Naive thymus-derived CD4-positive, alpha-beta T cell (primary cell): ENCODE measurements around the gene CPT1A. TPM values are rescaled to one million over a fixed set of nuclear protein-coding genes. Genes with fewer than 3 reads are reported as not detected.
A peak's percentile ranks its signal among the peaks of the same experiment; 100 is the strongest.

ENCODE experiments used
- ATAC-seq: fragments of 150-1000 bp; cut with Tn5 transposase; 2 replicates; pipeline ENCODE4 v1.10.0; 2021; ENCODE audit warnings: mild to moderate bottlenecking, moderate library complexity
- CTCF ChIA-PET: fragments of 350-600 bp; sonication (Branson Sonifier 250); formaldehyde crosslinking; loops from one replicate; lab custom pipeline; 2021; ENCODE audit warnings: antibody characterized with exemption; lab: Charles Lee
- POLR2A ChIA-PET: fragments of 350-600 bp; sonication (Branson Sonifier 250); formaldehyde crosslinking; loops from one replicate; lab custom pipeline; 2021; ENCODE audit warnings: antibody characterized with exemption, inconsistent platforms; lab: Charles Lee
- DNase-seq, 9 donors: peaks; one replicate each; pipeline versions ENCODE4 v3.0.0 to v3.0.0-alpha.2; 2020 to 2022; ENCODE audit warnings: mixed read lengths in 1 of 9
- H3K27ac ChIP-seq: one replicate; pipeline ENCODE4 v1.7.0; 2013; ENCODE audit warnings: mild to moderate bottlenecking, low read depth, low read length, moderate library complexity
- H3K27me3 ChIP-seq, 2 donors: one replicate each; pipeline ENCODE4 v1.7.0; 2013; ENCODE audit warnings: low read length in 2 of 2, mild to moderate bottlenecking in 2 of 2, moderate library complexity in 2 of 2; ENCODE audit not compliant: control insufficient read depth in 2 of 2, insufficient read depth in 2 of 2
- H3K36me3 ChIP-seq, 3 experiments: 1 replicate in 2 of 3; 2 replicates in 1 of 3; pipeline ENCODE4 v1.7.0; 2013; ENCODE audit warnings: low read length in 3 of 3, mild to moderate bottlenecking in 3 of 3, moderate library complexity in 1 of 3; ENCODE audit not compliant: insufficient read depth in 3 of 3, control insufficient read depth in 2 of 3
- H3K4me1 ChIP-seq, 2 donors: one replicate each; pipeline ENCODE4 v1.7.0; 2013; ENCODE audit warnings: low read length in 2 of 2, mild to moderate bottlenecking in 2 of 2, moderate library complexity in 1 of 2; ENCODE audit not compliant: control insufficient read depth in 2 of 2, insufficient read depth in 2 of 2
- H3K4me3 ChIP-seq: 2 replicates; pipeline ENCODE4 v1.7.0; 2013; ENCODE audit warnings: mild to moderate bottlenecking, low read length
- H3K9me3 ChIP-seq, 3 experiments: 1 replicate in 2 of 3; 2 replicates in 1 of 3; pipeline ENCODE4 v1.7.0; 2013; ENCODE audit warnings: low read length in 3 of 3; ENCODE audit not compliant: control insufficient read depth in 2 of 3
- H3K27ac Mint-ChIP-seq, 9 donors: one replicate each; pipeline ENCODE4 v1.8.0; 2020 to 2022; ENCODE audit warnings: mixed read lengths in 9 of 9, mild to moderate bottlenecking in 8 of 9, moderate library complexity in 5 of 9, inconsistent platforms in 2 of 9
- H3K27me3 Mint-ChIP-seq, 5 donors: one replicate each; pipeline ENCODE4 v1.8.0; 2021 to 2022; ENCODE audit warnings: mixed read lengths in 5 of 5, mild to moderate bottlenecking in 1 of 5
- H3K36me3 Mint-ChIP-seq, 5 donors: one replicate each; pipeline ENCODE4 v1.8.0; 2020 to 2022; ENCODE audit warnings: mixed read lengths in 5 of 5, mild to moderate bottlenecking in 3 of 5, inconsistent platforms in 1 of 5
- H3K4me1 Mint-ChIP-seq, 7 donors: one replicate each; pipeline ENCODE4 v1.8.0; 2020 to 2022; ENCODE audit warnings: mixed read lengths in 7 of 7, mild to moderate bottlenecking in 3 of 7, inconsistent platforms in 1 of 7
- H3K4me3 Mint-ChIP-seq, 10 donors: one replicate each; pipeline ENCODE4 v1.8.0; 2020 to 2022; ENCODE audit warnings: mild to moderate bottlenecking in 10 of 10, mixed read lengths in 10 of 10, moderate library complexity in 6 of 10, inconsistent platforms in 2 of 10
- H3K9me3 Mint-ChIP-seq, 11 donors: one replicate each; pipeline ENCODE4 v1.8.0; 2020 to 2022; ENCODE audit warnings: mixed read lengths in 11 of 11, mild to moderate bottlenecking in 4 of 11, inconsistent platforms in 1 of 11, moderate library complexity in 1 of 11
- intact Hi-C, 2 donors: fragments of 100-400 bp; cut with micrococcal nuclease; formaldehyde crosslinking; loops; one replicate each; pipeline ENCODE4 v1.15.1; 2023
- polyA plus RNA-seq, 2 donors: library from polyadenylated mRNA; unstranded; fragments of 300-500 nt; fragmentation: Illumina TruSeq; gene quantifications; one replicate each; pipeline ENCODE4 v1.2.3, GENCODE V29; 2021
- total RNA-seq, 6 experiments: library from RNA in 5 of 6; stranded (reverse) in 5 of 6; gene quantifications; 1 replicate in 5 of 6; 2 replicates in 1 of 6; pipeline ENCODE4 v1.2.3 and lab custom pipeline; 2021 to 2026

CPT1A gene
- total and polyA plus RNA-seq, 7 experiments from 2014 or later = 2.3 to 52.7 (median 20.0) TPM

DNA sequence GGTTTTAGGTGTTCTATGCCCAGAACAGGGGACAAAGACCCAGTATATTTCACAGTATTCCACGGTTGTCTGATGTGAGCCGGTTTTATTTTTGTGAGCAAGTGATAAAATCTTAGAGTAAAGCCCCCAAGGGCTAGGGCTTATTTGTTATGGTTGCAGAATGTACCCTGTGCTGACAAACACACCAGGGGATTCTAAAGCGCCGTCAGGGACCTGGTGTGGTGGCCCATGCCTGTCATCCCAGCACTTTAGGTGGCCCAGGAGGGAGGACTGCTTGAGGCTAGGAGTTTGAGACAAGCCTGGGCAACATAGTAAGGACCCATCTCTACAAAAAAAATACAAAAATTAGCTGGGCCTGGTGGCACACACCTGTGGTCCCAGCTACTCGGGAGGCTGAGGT, 39.1 kb upstream of the CPT1A start:
- no peak overlapping the region for H3K4me3 Mint-ChIP-seq
- H3K27ac ChIP-seq = no peak overlapping the region
- ATAC-seq (no peak), DNase-seq (no peak)
- POLR2A ChIA-PET = interaction anchor here (1.8 kb wide), 1 partner anchor 11 kb away, joined by 4 read pairs; no protein-coding TSS in a partner anchor
- H3K9me3 ChIP-seq = no peaks in the 10 kb centered on the region
- H3K36me3 ChIP-seq = no peaks in the 10 kb centered on the region
- CTCF ChIA-PET = interaction anchor here (0.7 kb wide), 1 partner anchor 55 kb away, joined by 3 read pairs; no protein-coding TSS in a partner anchor
- H3K4me1 ChIP-seq = no peaks in the 10 kb centered on the region
- no peaks in the 10 kb centered on the region for H3K27me3 ChIP-seq
- intact Hi-C loops = loop anchor here in 1 of 2 donors (5.0 kb wide), 1 partner anchor 614 kb away; no protein-coding TSS in a partner anchor
- H3K9me3 Mint-ChIP-seq = no peaks in the 10 kb centered on the region
- peaks cover 0 to 14% (median 4%) of the 10 kb centered on the region in 5 donors for H3K36me3 Mint-ChIP-seq
- H3K4me3 ChIP-seq = no peak overlapping the region
- no peaks in the 10 kb centered on the region for H3K4me1 Mint-ChIP-seq
- H3K27ac Mint-ChIP-seq = no peak overlapping the region
- no peaks in the 10 kb centered on the region for H3K27me3 Mint-ChIP-seq

DNA sequence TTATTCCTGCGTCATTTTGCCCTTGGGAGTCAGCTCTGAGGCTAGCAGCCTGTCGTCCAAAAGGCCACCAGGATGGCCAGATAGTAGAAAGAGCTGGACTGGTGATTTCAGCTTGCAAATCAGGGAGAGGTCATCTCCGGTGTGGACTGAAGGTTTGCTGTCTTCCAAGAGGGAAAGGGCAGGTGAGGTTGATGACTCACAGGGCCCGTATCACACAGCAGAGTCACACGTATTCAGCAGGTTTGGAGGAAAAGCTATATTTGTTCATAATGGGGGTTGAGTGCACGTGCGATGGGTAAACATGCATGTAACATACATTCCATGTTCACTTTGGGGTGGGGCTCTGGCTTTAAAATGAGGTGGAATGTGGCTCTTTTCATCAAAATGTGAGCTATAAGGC, 36.3 kb upstream of the CPT1A start:
- no peak overlapping the region for H3K4me3 ChIP-seq
- H3K36me3 ChIP-seq = no peaks in the 10 kb centered on the region
- H3K4me1 Mint-ChIP-seq = no peaks in the 10 kb centered on the region
- H3K27ac ChIP-seq = no peak overlapping the region
- ChIA-PET POLR2A (no interaction called here), CTCF (no interaction called here)
- ATAC-seq (no peak), DNase-seq (no peak)
- no peak overlapping the region for H3K4me3 Mint-ChIP-seq
- H3K4me1 ChIP-seq = no peaks in the 10 kb centered on the region
- H3K27me3 Mint-ChIP-seq = peaks cover 0 to 4% (median 0%) of the 10 kb centered on the region in 5 donors
- no peak overlapping the region for H3K27ac Mint-ChIP-seq
- H3K9me3 Mint-ChIP-seq = no peaks in the 10 kb centered on the region
- no peaks in the 10 kb centered on the region for H3K27me3 ChIP-seq
- intact Hi-C loops = no loop called here
- H3K9me3 ChIP-seq = no peaks in the 10 kb centered on the region
- H3K36me3 Mint-ChIP-seq = peaks cover 0 to 12% (median 3%) of the 10 kb centered on the region in 5 donors

DNA sequence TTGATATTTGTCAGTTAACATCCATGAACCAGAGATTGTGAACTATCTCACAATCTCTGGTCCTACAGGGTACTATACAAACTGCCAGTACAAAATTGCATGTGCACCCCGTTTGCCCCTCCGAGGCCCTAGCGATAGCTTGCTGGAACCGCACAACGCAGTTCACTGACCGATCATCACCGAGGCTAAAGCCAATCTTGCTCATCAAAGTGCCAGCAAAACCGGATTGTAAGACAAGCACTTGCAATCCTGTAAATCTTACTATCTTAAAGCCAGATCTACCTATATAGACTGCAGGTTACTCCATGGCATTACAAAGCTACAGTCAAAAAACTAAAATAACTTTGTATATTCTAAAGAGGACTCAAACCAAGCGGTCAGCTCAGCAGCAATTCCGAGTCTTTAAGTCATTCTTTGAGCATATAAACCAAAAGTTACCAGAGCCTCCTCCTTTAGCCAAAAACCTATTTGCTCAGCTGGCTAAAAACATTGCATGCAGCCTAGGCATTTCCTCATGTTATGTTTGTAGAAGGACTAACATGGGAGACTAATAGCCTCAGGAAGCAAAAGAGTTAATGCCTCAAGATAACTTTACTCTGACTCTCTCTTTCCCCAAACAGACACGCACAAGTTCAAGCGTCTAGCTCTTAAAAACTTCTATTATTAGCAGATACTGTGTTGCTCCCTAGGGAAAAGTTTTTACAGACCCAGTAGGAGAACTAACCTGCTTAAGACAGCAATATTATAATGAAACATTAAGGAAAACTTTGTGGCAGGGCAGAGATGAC, 30.7 kb upstream of the CPT1A start:
- H3K36me3 Mint-ChIP-seq = peaks cover 0 to 6% (median 0%) of the 10 kb centered on the region in 5 donors

DNA sequence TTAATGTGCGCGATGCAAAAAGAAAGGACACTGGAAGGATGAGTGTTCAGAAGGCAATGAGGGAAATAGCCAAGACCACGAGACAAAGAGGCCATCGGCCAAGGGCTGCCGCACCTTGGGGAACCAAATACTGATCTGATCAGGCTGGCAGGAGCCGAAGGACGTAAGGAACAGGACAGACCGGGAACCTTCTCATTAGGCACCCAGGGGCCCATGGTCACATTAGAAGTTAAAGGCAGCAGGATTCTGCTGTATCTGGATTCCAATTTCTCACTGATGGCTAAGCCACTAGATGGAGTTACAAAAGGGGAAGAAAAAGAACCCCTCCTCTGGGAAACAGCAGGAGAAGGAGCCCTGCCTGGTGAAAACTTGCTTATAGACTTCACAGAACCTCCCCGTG, 28.8 kb upstream of the CPT1A start:
- ATAC-seq (no peak), DNase-seq (no peak)
- H3K36me3 ChIP-seq = no peaks in the 10 kb centered on the region
- no peaks in the 10 kb centered on the region for H3K4me1 ChIP-seq
- no peaks in the 10 kb centered on the region for H3K9me3 ChIP-seq
- Mint-ChIP-seq H3K27ac (peak overlapping the region in 1 of 9 donors; percentile 34), H3K36me3 (peaks cover 0 to 6% (median 3%) of the 10 kb centered on the region in 5 donors), H3K27me3 (peaks cover 15 to 41% (median 23%) of the 10 kb centered on the region in 5 donors), H3K4me3 (peak overlapping the region; percentile 28 to 90 (median 81)), H3K4me1 (peaks cover 11 to 21% (median 13%) of the 10 kb centered on the region in 7 donors), H3K9me3 (no peaks in the 10 kb centered on the region)
- no peaks in the 10 kb centered on the region for H3K27me3 ChIP-seq
- H3K4me3 ChIP-seq = no peak overlapping the region
- intact Hi-C loops = no loop called here
- ChIA-PET CTCF (no interaction called here), POLR2A (no interaction called here)
- no peak overlapping the region for H3K27ac ChIP-seq

More for the DNA sequence above, 30.7 kb upstream of the CPT1A start:
- intact Hi-C loops = no loop called here
- Histone ChIP-seq H3K9me3 (no peaks in the 10 kb centered on the region), H3K27ac (no peak overlapping the region), H3K4me3 (no peak overlapping the region), H3K4me1 (no peaks in the 10 kb centered on the region), H3K36me3 (no peaks in the 10 kb centered on the region), H3K27me3 (no peaks in the 10 kb centered on the region)
- no peak for ATAC-seq
- Mint-ChIP-seq H3K4me1 (peaks cover 11 to 21% (median 13%) of the 10 kb centered on the region in 7 donors), H3K9me3 (no peaks in the 10 kb centered on the region), H3K27ac (no peak overlapping the region), H3K4me3 (no peak overlapping the region), H3K27me3 (peaks cover 15 to 41% (median 23%) of the 10 kb centered on the region in 5 donors)
- ChIA-PET POLR2A (no interaction called here), CTCF (no interaction called here)
- DNase-seq = no peak

DNA sequence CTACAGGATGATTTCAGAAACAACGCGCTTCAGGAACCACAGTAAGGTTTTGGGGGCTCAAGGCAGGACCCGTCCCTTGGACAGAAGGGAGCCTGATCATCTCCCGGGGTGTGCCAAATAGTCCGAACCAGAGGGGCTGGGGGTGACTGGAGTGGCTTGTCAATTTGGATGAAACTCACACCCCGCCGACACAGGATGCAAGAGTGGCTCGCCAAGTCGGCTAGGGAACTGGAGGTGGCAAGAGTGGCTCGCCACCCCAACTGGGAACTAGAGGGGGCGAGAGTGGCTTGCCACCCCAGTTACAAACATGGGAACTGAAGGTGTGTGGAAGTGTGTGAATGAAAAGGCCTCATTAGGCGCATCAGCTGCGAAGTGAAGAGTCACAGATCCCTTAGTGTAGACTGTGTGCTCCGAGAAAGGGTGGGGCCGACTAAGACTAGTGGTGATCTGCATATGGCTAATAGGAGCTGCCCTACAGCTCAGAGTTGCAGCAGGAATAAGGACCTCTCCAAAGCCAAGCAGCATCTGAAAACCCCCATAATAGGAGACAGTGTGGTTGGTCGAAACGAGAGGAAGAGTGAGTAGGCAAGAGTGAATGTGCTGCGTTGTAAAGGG, 26.6 kb upstream of the CPT1A start:
- no peak for ATAC-seq
- Histone ChIP-seq H3K36me3 (no peaks in the 10 kb centered on the region), H3K27ac (no peak overlapping the region), H3K27me3 (no peaks in the 10 kb centered on the region), H3K9me3 (no peaks in the 10 kb centered on the region), H3K4me3 (no peak overlapping the region), H3K4me1 (no peaks in the 10 kb centered on the region)
- peaks cover 11 to 21% (median 13%) of the 10 kb centered on the region in 7 donors for H3K4me1 Mint-ChIP-seq
- ChIA-PET POLR2A (interaction anchor here (0.8 kb wide), 1 partner anchor 35 kb away, joined by 3 read pairs; no protein-coding TSS in a partner anchor), CTCF (interaction anchor here (1.5 kb wide), 1 partner anchor 24 kb away, joined by 4 read pairs; no protein-coding TSS in a partner anchor)
- intact Hi-C loops = no loop called here
- no peak overlapping the region for H3K27ac Mint-ChIP-seq
- peaks cover 0 to 9% (median 2%) of the 10 kb centered on the region in 11 donors for H3K9me3 Mint-ChIP-seq
- H3K4me3 Mint-ChIP-seq = peak overlapping the region in 4 of 10 donors; percentile 1 to 76 (median 6)
- DNase-seq = no peak
- peaks cover 15 to 40% (median 23%) of the 10 kb centered on the region in 5 donors for H3K27me3 Mint-ChIP-seq
- H3K36me3 Mint-ChIP-seq = peaks cover 0 to 13% (median 9%) of the 10 kb centered on the region in 5 donors

DNA sequence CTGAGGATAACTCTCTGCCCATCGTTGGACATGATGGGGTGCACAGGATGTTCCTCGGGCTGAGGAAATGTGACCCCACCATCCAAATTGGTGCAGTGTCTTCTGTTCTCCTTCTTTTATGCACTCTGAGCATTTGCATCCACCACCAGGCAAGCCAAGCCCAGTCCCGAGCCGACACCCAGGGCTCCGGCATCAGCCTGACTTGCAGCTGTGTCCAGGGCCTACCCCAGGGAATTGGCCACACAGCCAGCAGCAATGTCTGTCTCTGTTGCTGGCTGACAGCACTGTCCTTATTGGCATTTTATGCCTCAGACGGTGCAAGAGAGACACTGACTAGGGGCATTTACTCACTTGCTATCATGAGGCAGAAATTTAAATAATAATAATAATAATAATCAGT, 25.4 kb upstream of the CPT1A start:
- ATAC-seq (no peak), DNase-seq (no peak)
- CTCF ChIA-PET = no interaction called here
- Histone ChIP-seq H3K4me1 (no peaks in the 10 kb centered on the region), H3K4me3 (no peak overlapping the region), H3K9me3 (no peaks in the 10 kb centered on the region), H3K27ac (no peak overlapping the region), H3K36me3 (no peaks in the 10 kb centered on the region), H3K27me3 (no peaks in the 10 kb centered on the region)
- peaks cover 11 to 21% (median 13%) of the 10 kb centered on the region in 7 donors for H3K4me1 Mint-ChIP-seq
- intact Hi-C loops = no loop called here
- no peak overlapping the region for H3K27ac Mint-ChIP-seq
- H3K36me3 Mint-ChIP-seq = peaks cover 0 to 20% (median 12%) of the 10 kb centered on the region in 5 donors
- POLR2A ChIA-PET = interaction anchor here (0.8 kb wide), 1 partner anchor 36 kb away, joined by 3 read pairs; no protein-coding TSS in a partner anchor
- no peak overlapping the region for H3K4me3 Mint-ChIP-seq
- H3K9me3 Mint-ChIP-seq = peaks cover 0 to 12% (median 4%) of the 10 kb centered on the region in 11 donors
- H3K27me3 Mint-ChIP-seq = peaks cover 15 to 30% (median 23%) of the 10 kb centered on the region in 5 donors
